ENCODE measurements around the gene ZNF487. TPM values are rescaled to one million over a fixed set of nuclear protein-coding genes. Genes with fewer than 3 reads are reported as not detected.

The ZNF487 gene
- total and polyA plus RNA-seq, 2 of the 13 experiments (the other 11 are each of a cell fraction or from before 2014, with no cell fraction given), result 7.4 to 8.8 TPM

DNA sequence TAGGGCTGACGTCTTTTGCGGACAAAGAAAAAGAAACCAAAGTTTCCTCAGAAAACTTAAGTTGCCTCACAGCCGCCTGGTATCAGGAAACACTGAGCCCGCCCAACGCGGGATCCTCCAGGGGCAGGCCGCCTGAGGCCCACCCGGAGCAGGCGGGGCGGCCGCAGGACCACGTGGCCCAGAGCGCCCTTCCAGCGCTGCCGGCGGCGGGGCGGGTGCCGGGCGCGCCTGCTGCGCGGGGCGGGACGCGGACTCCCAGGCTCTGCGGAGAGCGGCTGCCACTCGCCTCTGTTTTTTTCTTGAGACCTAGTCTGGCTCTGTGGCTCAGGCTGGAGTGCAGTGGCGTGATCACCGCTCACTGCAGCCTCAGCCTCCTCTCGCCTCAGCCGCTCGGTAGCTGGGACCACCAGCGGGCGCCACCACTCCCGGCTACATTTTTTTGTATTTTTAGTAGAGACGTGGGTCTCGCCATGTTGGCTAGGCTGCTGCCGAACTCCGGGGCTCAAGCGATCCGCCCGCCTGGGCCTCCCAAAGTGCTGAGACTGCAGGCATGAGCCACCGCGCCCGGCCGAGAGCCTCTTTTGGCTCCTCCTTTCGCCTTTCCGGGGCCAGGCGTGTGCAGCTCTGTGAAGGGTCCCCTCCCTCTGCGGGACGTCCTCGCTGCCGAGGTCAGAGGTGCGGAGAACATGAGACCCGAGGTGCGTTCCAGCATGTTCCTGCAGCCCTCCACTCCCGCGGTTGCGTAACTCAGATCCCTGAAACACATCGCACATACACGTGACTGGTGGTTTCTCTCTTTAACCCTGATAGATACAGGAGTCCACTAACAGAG is 16.3 kb upstream of the ZNF487 start (continued):
- TF ChIP-seq, protein P1, sequence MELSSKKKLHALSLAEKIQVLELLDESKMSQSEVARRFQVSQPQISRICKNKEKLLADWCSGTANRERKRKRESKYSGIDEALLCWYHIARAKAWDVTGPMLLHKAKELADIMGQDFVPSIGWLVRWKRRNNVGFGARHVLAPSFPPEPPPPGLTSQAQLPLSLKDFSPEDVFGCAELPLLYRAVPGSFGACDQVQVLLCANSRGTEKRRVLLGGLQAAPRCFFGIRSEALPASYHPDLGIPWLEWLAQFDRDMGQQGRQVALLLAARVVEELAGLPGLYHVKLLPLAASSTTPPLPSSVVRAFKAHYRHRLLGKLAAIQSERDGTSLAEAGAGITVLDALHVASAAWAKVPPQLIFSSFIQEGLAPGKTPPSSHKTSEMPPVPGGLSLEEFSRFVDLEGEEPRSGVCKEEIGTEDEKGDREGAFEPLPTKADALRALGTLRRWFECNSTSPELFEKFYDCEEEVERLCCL (CRISPR knock-in tag; IDR thresholded peaks at IDR 0.05; ENCODE audit: borderline replicate concordance), result no peak; the same call in 1 of the 2 replicates
- TF ChIP-seq KAT7 (CRISPR knock-in tag; IDR thresholded peaks at IDR 0.05; ENCODE audit: borderline replicate concordance) (peak; percentile 85), ZNF503 (CRISPR knock-in tag; IDR thresholded peaks at IDR 0.05) (peak; percentile 94), ZNF614 (CRISPR knock-in tag; IDR thresholded peaks at IDR 0.05; ENCODE audit: borderline replicate concordance) (peak; percentile 97), RBFOX2 (IDR thresholded peaks at IDR 0.05; ENCODE audit: low read depth, low read length) (peak; percentile 97), HNRNPUL1 (IDR thresholded peaks at IDR 0.05; ENCODE audit: low read depth, low read length) (no peak), ZZZ3 (CRISPR knock-in tag; IDR thresholded peaks at IDR 0.05; ENCODE audit: borderline replicate concordance) (peak; percentile 71; the same call in 1 of the 2 replicates), ATF5 (CRISPR knock-in tag; IDR thresholded peaks at IDR 0.05; ENCODE audit: low read depth) (peak; percentile 98), POLR2G (IDR thresholded peaks at IDR 0.05; ENCODE audit: low read depth, low read length) (peak; percentile 88), TEAD2 (CRISPR knock-in tag; IDR thresholded peaks at IDR 0.05) (peak; percentile 74; the same call in 1 of the 2 replicates), SOX6 (IDR thresholded peaks at IDR 0.05) (no peak), SOX6 (CRISPR knock-in tag; IDR thresholded peaks at IDR 0.05) (peak; percentile 94), IKZF1 (IDR thresholded peaks at IDR 0.05) (no peak), ZMYM2 (CRISPR knock-in tag; IDR thresholded peaks at IDR 0.05) (peak; percentile 91), SMAD3 (CRISPR knock-in tag; IDR thresholded peaks at IDR 0.05) (peak; percentile 90)
- TF ChIP-seq, protein P2, sequence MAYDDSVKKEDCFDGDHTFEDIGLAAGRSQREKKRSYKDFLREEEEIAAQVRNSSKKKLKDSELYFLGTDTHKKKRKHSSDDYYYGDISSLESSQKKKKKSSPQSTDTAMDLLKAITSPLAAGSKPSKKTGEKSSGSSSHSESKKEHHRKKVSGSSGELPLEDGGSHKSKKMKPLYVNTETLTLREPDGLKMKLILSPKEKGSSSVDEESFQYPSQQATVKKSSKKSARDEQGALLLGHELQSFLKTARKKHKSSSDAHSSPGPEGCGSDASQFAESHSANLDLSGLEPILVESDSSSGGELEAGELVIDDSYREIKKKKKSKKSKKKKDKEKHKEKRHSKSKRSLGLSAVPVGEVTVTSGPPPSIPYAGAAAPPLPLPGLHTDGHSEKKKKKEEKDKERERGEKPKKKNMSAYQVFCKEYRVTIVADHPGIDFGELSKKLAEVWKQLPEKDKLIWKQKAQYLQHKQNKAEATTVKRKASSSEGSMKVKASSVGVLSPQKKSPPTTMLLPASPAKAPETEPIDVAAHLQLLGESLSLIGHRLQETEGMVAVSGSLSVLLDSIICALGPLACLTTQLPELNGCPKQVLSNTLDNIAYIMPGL (CRISPR knock-in tag; IDR thresholded peaks at IDR 0.05; ENCODE audit: borderline replicate concordance in 1 of 2, low read depth in 1 of 2), result peak; percentile 67 to 78; a peak in 2 of 4 replicates
- TF ChIP-seq, protein P3, sequence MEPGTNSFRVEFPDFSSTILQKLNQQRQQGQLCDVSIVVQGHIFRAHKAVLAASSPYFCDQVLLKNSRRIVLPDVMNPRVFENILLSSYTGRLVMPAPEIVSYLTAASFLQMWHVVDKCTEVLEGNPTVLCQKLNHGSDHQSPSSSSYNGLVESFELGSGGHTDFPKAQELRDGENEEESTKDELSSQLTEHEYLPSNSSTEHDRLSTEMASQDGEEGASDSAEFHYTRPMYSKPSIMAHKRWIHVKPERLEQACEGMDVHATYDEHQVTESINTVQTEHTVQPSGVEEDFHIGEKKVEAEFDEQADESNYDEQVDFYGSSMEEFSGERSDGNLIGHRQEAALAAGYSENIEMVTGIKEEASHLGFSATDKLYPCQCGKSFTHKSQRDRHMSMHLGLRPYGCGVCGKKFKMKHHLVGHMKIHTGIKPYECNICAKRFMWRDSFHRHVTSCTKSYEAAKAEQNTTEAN (CRISPR knock-in tag; conservative IDR thresholded peaks at IDR 0.05), result peak; percentile 89

Measured in HepG2 (cell line).